ENCODE measurements around the gene UNC93A. TPM values are rescaled to one million over a fixed set of nuclear protein-coding genes. Genes with fewer than 3 reads are reported as not detected.
"Not testable (repeated sequence)": the region's sequence is repeated elsewhere in the genome, so short reads cannot be mapped to it uniquely, and the experiment has no call there.

UNC93A gene
- total and polyA plus RNA-seq, 5 donors from 2014 or later = not detected

DNA sequence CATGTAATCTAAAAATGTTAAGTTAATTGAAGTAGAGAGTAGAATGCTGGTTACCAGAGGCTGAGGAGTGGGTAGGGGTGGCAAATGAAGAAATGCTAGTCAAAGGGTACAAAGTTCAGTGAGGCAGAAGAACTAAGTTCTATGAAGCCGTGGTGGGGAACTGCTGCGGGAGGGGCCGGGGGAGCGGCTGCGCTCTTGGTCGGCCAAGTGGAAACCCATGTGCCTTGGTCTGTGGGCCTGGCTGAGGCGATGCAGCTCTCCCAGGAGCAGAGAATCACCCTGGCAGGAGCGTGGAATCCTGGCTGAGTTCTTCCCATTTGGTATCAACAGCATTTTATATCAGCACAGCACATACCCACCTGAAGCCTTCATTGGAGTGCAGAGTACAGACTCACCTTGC is 56.1 kb downstream of the UNC93A start:
- Mint-ChIP-seq H3K27me3 (peaks cover 67% of the 10 kb centered on the region), H3K4me3 (peak overlapping the region in 1 of 4 donors; percentile 8), H3K4me1 (peaks cover 0 to 22% (median 10%) of the 10 kb centered on the region in 4 donors), H3K9me3 (no peaks in the 10 kb centered on the region), H3K27ac (no peak overlapping the region), H3K36me3 (no peaks in the 10 kb centered on the region)
- Histone ChIP-seq H3K27ac (ENCODE audit: insufficient read depth, low read length, poor library complexity, severe bottlenecking) (no peak overlapping the region), H3K27me3 (ENCODE audit: control insufficient read depth, insufficient read depth, low read length) (peaks cover 4% of the 10 kb centered on the region), H3K36me3 (ENCODE audit: control insufficient read depth, insufficient read depth, low read length) (no peaks in the 10 kb centered on the region), H3K4me1 (ENCODE audit: control insufficient read depth, insufficient read depth, low read length, poor library complexity, severe bottlenecking) (peaks cover 21% of the 10 kb centered on the region), H3K4me3 (ENCODE audit: low read depth, low read length) (no peak overlapping the region), H3K9me3 (ENCODE audit: control insufficient read depth in 2 of 2, low read length in 2 of 2) (no peaks in the 10 kb centered on the region)
- DNase-seq (no peak), ATAC-seq (ENCODE audit: low read depth in 2 of 2) (no peak)

DNA sequence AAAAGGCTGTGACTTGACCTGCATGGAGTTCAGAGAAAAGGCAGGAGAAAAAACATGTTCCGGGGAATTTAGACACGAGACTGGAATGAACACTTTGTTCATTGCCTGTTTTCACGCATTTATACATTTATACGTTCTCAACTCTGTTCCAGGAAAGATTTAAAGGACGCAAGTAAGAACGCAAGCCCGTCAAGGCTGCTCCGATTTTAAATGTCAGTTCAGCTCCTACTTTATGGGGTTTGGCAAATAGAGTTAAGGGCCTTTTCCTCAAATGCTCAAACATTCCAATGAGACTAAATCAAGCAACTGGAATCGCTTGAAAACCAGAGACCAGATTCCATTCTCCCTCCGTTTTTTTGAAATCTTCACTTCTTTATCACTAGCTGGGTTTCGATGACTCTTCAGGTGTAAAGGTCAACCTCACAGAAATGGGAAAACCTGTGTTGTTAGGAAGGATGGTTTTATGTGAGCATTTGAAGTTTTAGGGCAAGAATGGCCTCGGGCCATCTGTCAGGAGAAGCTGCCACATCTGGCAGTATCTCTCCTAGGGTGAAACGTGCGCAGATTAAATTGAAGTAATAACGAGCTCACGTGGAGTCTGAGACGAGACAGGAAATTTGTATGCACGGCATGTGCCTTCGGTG is 58.6 kb downstream of the UNC93A start:
- Mint-ChIP-seq H3K4me1 (peaks cover 0 to 22% (median 10%) of the 10 kb centered on the region in 4 donors), H3K27ac (peak overlapping the region in 2 of 3 donors; percentile 27 to 81), H3K9me3 (peaks cover 0 to 2% (median 0%) of the 10 kb centered on the region in 7 donors), H3K27me3 (peaks cover 67% of the 10 kb centered on the region), H3K4me3 (peak overlapping the region; percentile 73 to 88 (median 86)), H3K36me3 (no peaks in the 10 kb centered on the region)
- peaks cover 4% of the 10 kb centered on the region for H3K27me3 ChIP-seq (ENCODE audit: control insufficient read depth, insufficient read depth, low read length)
- DNase-seq = peak in 1 of 3 donors; percentile 7
- H3K4me3 ChIP-seq (ENCODE audit: low read depth, low read length) = peak overlapping the region; percentile 55
- H3K36me3 ChIP-seq (ENCODE audit: control insufficient read depth, insufficient read depth, low read length) = no peaks in the 10 kb centered on the region
- H3K4me1 ChIP-seq (ENCODE audit: control insufficient read depth, insufficient read depth, low read length, poor library complexity, severe bottlenecking) = peaks cover 21% of the 10 kb centered on the region
- H3K27ac ChIP-seq (ENCODE audit: insufficient read depth, low read length, poor library complexity, severe bottlenecking) = no peak overlapping the region
- no peak for ATAC-seq (ENCODE audit: low read depth in 2 of 2)
- H3K9me3 ChIP-seq (ENCODE audit: control insufficient read depth in 2 of 2, low read length in 2 of 2) = no peaks in the 10 kb centered on the region

DNA sequence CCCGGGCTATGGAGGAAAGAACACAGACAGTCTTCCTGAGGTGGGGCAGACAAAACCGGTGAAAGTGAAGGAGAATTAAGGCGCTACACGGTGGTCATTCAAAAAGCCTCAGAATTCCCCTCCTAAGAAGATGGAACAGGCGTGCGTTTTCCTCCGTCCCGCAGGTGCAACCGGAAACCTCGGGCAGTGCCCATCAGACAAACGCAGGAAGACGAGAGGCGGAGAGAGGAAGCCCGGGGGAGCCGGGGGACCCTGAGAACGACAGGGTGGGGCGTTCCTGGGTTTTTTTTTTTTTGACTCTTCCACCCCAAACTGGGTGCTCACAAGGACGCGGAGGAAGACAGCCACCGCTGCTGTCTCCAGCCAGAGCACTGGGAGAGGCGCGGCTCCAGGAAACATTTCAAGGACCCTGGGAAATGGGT is 59.2 kb downstream of the UNC93A start:
- H3K4me3 ChIP-seq (ENCODE audit: low read depth, low read length) = peak overlapping the region; percentile 55
- peak overlapping the region in 2 of 3 donors; percentile 27 to 81 for H3K27ac Mint-ChIP-seq
- no peaks in the 10 kb centered on the region for H3K9me3 ChIP-seq (ENCODE audit: control insufficient read depth in 2 of 2, low read length in 2 of 2)
- no peaks in the 10 kb centered on the region for H3K36me3 ChIP-seq (ENCODE audit: control insufficient read depth, insufficient read depth, low read length)
- peaks cover 68% of the 10 kb centered on the region for H3K27me3 Mint-ChIP-seq
- DNase-seq (peak in 1 of 3 donors; percentile 2), ATAC-seq (ENCODE audit: low read depth in 2 of 2) (no peak)
- no peaks in the 10 kb centered on the region for H3K36me3 Mint-ChIP-seq
- peaks cover 0 to 22% (median 10%) of the 10 kb centered on the region in 4 donors for H3K4me1 Mint-ChIP-seq
- peaks cover 21% of the 10 kb centered on the region for H3K4me1 ChIP-seq (ENCODE audit: control insufficient read depth, insufficient read depth, low read length, poor library complexity, severe bottlenecking)
- H3K27me3 ChIP-seq (ENCODE audit: control insufficient read depth, insufficient read depth, low read length) = peaks cover 4% of the 10 kb centered on the region
- peak overlapping the region; percentile 73 to 88 (median 86) for H3K4me3 Mint-ChIP-seq
- peaks cover 0 to 2% (median 0%) of the 10 kb centered on the region in 7 donors for H3K9me3 Mint-ChIP-seq
- H3K27ac ChIP-seq (ENCODE audit: insufficient read depth, low read length, poor library complexity, severe bottlenecking) = no peak overlapping the region

DNA sequence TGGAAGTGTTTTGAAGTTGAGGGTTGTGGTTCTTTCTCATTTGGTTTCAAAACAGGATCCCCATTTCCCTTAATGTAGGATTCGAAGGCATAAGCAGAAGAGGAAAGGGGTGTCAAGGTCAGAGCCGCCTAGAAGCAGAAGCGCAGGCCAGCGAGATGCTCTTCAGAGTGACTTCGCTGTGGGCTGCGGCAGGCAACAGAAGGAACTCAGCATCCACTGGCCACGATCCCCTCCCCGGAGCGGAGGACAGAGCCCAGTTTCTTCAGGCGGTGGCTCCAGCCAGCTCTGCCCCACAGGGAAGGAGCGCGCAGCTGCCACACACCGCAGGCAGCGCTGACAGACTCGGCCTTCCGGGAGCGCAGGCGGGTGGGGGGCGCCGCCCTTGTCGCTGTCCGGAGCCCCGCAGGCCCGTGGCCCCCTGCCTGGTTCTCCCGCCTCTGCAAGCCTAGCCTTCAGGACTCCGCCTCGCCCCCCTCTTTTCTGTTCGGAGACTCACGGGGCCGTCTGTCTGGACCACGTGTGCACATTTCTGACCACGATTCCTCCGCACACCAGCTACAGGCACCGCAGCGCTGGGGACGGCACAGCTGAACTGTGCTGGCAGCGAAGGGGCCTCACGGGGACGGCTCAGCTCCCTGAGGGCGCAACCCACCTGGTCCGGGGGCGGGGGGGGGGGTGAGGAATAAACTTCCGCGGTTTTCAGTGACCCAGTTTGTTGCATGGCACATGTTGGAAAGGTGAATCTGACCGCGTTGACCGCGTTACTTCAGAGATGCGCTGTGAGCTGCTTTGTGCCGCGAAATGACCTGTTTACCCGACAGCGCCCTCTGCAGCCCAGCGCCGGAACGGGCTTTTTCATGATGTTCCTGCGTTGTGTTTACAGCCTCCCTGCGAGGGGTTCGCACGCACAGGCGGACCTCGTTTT is 59.9 kb downstream of the UNC93A start:
- Histone ChIP-seq H3K9me3 (ENCODE audit: control insufficient read depth in 2 of 2, low read length in 2 of 2) (no peaks in the 10 kb centered on the region), H3K4me3 (ENCODE audit: low read depth, low read length) (peak overlapping the region; percentile 55), H3K27me3 (ENCODE audit: control insufficient read depth, insufficient read depth, low read length) (peaks cover 3% of the 10 kb centered on the region), H3K4me1 (ENCODE audit: control insufficient read depth, insufficient read depth, low read length, poor library complexity, severe bottlenecking) (peaks cover 21% of the 10 kb centered on the region), H3K27ac (ENCODE audit: insufficient read depth, low read length, poor library complexity, severe bottlenecking) (no peak overlapping the region), H3K36me3 (ENCODE audit: control insufficient read depth, insufficient read depth, low read length) (no peaks in the 10 kb centered on the region)
- Mint-ChIP-seq H3K27me3 (peaks cover 72% of the 10 kb centered on the region), H3K9me3 (peaks cover 0 to 2% (median 0%) of the 10 kb centered on the region in 7 donors), H3K4me3 (peak overlapping the region; percentile 85 to 90 (median 88)), H3K4me1 (peaks cover 0 to 22% (median 10%) of the 10 kb centered on the region in 4 donors), H3K27ac (no peak overlapping the region), H3K36me3 (no peaks in the 10 kb centered on the region)
- DNase-seq (peak; percentile 49 to 83 (median 60)), ATAC-seq (ENCODE audit: low read depth in 2 of 2) (peak; percentile 72 to 82)

DNA sequence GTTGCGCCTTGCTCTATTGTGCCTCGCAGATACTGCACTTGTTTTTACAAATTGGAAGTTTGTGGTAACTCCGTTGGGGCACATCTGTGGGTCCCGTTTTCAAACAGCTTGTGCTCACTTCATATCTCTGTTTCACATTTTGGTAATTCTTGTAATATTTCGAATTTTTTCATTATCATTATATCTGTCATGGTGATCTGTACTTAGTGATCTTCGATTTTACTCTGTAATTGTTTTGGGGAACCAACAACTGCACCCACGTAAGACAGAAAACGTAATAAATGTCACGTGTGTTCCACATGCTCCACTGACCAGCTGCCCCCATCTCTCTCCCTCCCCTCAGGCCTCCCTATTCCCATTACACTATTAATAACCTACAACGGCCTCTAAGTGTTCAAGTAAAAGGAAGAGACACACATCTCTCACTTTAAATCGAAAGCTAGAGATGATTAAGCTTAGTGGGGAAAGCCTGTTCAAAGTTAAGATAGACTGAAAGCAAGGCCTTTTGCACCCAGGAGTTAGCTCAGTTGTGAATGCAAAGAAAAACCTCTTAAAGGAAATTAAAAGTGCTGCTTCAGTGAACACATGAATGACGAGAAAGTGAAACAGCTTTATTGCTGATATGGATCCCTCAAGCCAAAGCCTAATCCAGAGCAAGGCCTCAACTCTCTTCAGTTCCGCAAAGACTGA is 60.7 kb downstream of the UNC93A start:
- ATAC-seq (ENCODE audit: low read depth in 2 of 2) = no peak
- Histone ChIP-seq H3K9me3 (ENCODE audit: control insufficient read depth in 2 of 2, low read length in 2 of 2) (no peaks in the 10 kb centered on the region), H3K27ac (ENCODE audit: insufficient read depth, low read length, poor library complexity, severe bottlenecking) (no peak overlapping the region), H3K4me1 (ENCODE audit: control insufficient read depth, insufficient read depth, low read length, poor library complexity, severe bottlenecking) (peaks cover 21% of the 10 kb centered on the region), H3K4me3 (ENCODE audit: low read depth, low read length) (peak overlapping the region; percentile 51), H3K27me3 (ENCODE audit: control insufficient read depth, insufficient read depth, low read length) (no peaks in the 10 kb centered on the region), H3K36me3 (ENCODE audit: control insufficient read depth, insufficient read depth, low read length) (no peaks in the 10 kb centered on the region)
- Mint-ChIP-seq H3K4me3 (peak overlapping the region; percentile 85 to 90 (median 88)), H3K36me3 (no peaks in the 10 kb centered on the region), H3K9me3 (peaks cover 0 to 2% (median 0%) of the 10 kb centered on the region in 7 donors), H3K27ac (no peak overlapping the region), H3K27me3 (peaks cover 68% of the 10 kb centered on the region), H3K4me1 (peaks cover 0 to 22% (median 10%) of the 10 kb centered on the region in 4 donors)
- DNase-seq = peak in 1 of 3 donors; percentile 6

DNA sequence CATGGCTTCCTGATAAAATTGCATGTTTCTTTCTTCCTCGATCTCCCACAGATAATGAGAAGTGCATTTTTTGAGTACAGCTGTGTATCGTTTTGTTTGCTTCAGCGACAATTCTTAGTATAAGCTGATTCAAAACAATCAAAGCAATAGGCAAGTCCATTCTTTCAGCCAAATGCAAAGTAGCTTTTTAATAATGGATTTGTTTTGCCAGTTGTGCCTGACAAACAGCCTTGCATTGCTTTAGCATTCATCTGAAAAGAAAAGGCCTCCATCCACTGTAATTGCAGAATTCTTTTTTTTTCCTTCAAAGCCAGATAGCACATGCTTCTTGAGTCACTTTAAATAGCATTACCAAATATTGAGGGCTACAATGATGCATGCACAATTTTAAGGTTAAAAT is 65.8 kb downstream of the UNC93A start:
- Histone ChIP-seq H3K9me3 (ENCODE audit: control insufficient read depth in 2 of 2, low read length in 2 of 2) (no peaks in the 10 kb centered on the region), H3K4me1 (ENCODE audit: control insufficient read depth, insufficient read depth, low read length, poor library complexity, severe bottlenecking) (peaks cover under 1% of the 10 kb centered on the region), H3K27ac (ENCODE audit: insufficient read depth, low read length, poor library complexity, severe bottlenecking) (no peak overlapping the region), H3K36me3 (ENCODE audit: control insufficient read depth, insufficient read depth, low read length) (no peaks in the 10 kb centered on the region), H3K4me3 (ENCODE audit: low read depth, low read length) (no peak overlapping the region), H3K27me3 (ENCODE audit: control insufficient read depth, insufficient read depth, low read length) (no peaks in the 10 kb centered on the region)
- DNase-seq (no peak), ATAC-seq (ENCODE audit: low read depth in 2 of 2) (no peak)
- Mint-ChIP-seq H3K4me1 (peaks cover 0 to under 1% (median under 1%) of the 10 kb centered on the region in 4 donors), H3K27ac (no peak overlapping the region), H3K27me3 (peaks cover 27% of the 10 kb centered on the region), H3K36me3 (no peaks in the 10 kb centered on the region), H3K9me3 (peaks cover 0 to 2% (median 0%) of the 10 kb centered on the region in 7 donors), H3K4me3 (no peak overlapping the region)

DNA sequence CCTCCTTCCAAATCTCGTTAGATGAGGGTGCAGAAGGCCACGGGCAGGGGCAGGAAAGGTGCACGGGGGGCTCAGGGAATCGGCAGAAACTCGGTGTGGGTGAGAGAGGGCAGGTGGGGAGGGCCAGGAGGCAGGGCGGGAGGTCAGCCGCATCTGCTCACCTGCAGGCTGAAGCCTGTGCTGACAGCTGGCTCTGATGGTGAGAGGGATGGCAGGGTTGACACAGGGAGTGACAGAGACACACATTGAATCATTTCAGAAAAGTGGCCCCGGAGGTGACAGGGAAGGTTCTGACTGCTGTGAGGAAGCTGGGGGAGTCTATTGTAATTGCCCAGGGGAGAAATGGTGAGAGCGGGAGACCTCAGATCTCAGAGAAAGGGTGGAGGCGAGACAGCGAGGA is 67.3 kb downstream of the UNC93A start:
- H3K4me1 Mint-ChIP-seq = not testable (repeated sequence)

More for the DNA sequence above, 67.3 kb downstream of the UNC93A start:
- not testable (repeated sequence) for H3K4me3 ChIP-seq (ENCODE audit: low read depth, low read length); H3K36me3 ChIP-seq (ENCODE audit: control insufficient read depth, insufficient read depth, low read length); H3K36me3 Mint-ChIP-seq; H3K27me3 ChIP-seq (ENCODE audit: control insufficient read depth, insufficient read depth, low read length); H3K9me3 Mint-ChIP-seq; H3K4me1 ChIP-seq (ENCODE audit: control insufficient read depth, insufficient read depth, low read length, poor library complexity, severe bottlenecking); H3K4me3 Mint-ChIP-seq; DNase-seq; H3K27ac Mint-ChIP-seq; ATAC-seq (ENCODE audit: low read depth in 2 of 2); H3K27ac ChIP-seq (ENCODE audit: insufficient read depth, low read length, poor library complexity, severe bottlenecking); H3K9me3 ChIP-seq (ENCODE audit: control insufficient read depth in 2 of 2, low read length in 2 of 2)
- peaks cover 22% of the 10 kb centered on the region for H3K27me3 Mint-ChIP-seq

All from CD4-positive, CD25-positive, alpha-beta regulatory T cell (primary cell).